ENCODE measurements around the gene N4BP2L1.

Gene N4BP2L1

GRCh38 chr13:32471187-32471922 is 43.4 kb upstream of the N4BP2L1 start:
- H3K27me3 ChIP-seq (ENCODE audit: insufficient read depth, poor library complexity, severe bottlenecking), result no peaks in the 10 kb centered on the region
- no peak for DNase-seq (ENCODE audit: low read depth in 1 of 2, low spot score in 1 of 2)
- H3K27ac ChIP-seq (replicated peaks), result no peak overlapping the region
- no peak overlapping the region for H3K4me3 ChIP-seq (replicated peaks; ENCODE audit: insufficient read depth, low read length)
- TF ChIP-seq GABPA (IDR thresholded peaks at IDR 0.05; ENCODE audit: low read depth) (no peak), POLR2AphosphoS5 (IDR thresholded peaks at IDR 0.05; ENCODE audit: low read depth) (no peak), CTCF (IDR thresholded peaks at IDR 0.05; ENCODE audit: insufficient read depth, low read length) (no peak), SPI1 (IDR thresholded peaks at IDR 0.05; ENCODE audit: borderline replicate concordance, low read depth) (no peak), REST (IDR thresholded peaks at IDR 0.05; ENCODE audit: insufficient replicate concordance, low read depth) (no peak)

- Histone ChIP-seq H3K27ac (replicated peaks) (no peak overlapping the region), H3K4me3 (replicated peaks; ENCODE audit: insufficient read depth, low read length) (no peak overlapping the region), H3K27me3 (ENCODE audit: insufficient read depth, poor library complexity, severe bottlenecking) (no peaks in the 10 kb centered on the region)
- DNase-seq (ENCODE audit: low read depth in 1 of 2, low spot score in 1 of 2), result peak in 1 of 2 experiments; percentile 40
- TF ChIP-seq SPI1 (IDR thresholded peaks at IDR 0.05; ENCODE audit: borderline replicate concordance, low read depth) (no peak), REST (IDR thresholded peaks at IDR 0.05; ENCODE audit: insufficient replicate concordance, low read depth) (no peak), POLR2AphosphoS5 (IDR thresholded peaks at IDR 0.05; ENCODE audit: low read depth) (no peak), CTCF (IDR thresholded peaks at IDR 0.05; ENCODE audit: insufficient read depth, low read length) (no peak), GABPA (IDR thresholded peaks at IDR 0.05; ENCODE audit: low read depth) (no peak)
Observed at GRCh38 chr13:32468502-32469142, 40.7 kb upstream of the N4BP2L1 start.

- Histone ChIP-seq H3K27me3 (ENCODE audit: insufficient read depth, poor library complexity, severe bottlenecking) (no peaks in the 10 kb centered on the region), H3K27ac (replicated peaks) (no peak overlapping the region), H3K4me3 (replicated peaks; ENCODE audit: insufficient read depth, low read length) (no peak overlapping the region)
- no peak for TF ChIP-seq SPI1 (IDR thresholded peaks at IDR 0.05; ENCODE audit: borderline replicate concordance, low read depth)
- no peak for TF ChIP-seq POLR2AphosphoS5 (IDR thresholded peaks at IDR 0.05; ENCODE audit: low read depth)
- no peak for TF ChIP-seq GABPA (IDR thresholded peaks at IDR 0.05; ENCODE audit: low read depth)
- no peak for TF ChIP-seq REST (IDR thresholded peaks at IDR 0.05; ENCODE audit: insufficient replicate concordance, low read depth)
- TF ChIP-seq CTCF (IDR thresholded peaks at IDR 0.05; ENCODE audit: insufficient read depth, low read length), result no peak
- DNase-seq (ENCODE audit: low read depth in 1 of 2, low spot score in 1 of 2), result no peak
Observed at GRCh38 chr13:32456591-32456990, 28.7 kb upstream of the N4BP2L1 start.

Data from HL-60 (cell line).